ENCODE measurements around the gene DRC3.
A peak's percentile ranks its signal among the peaks of the same experiment; 100 is the strongest.

The DRC3 gene

GRCh38 chr17:17972126-17972951 lies at the start of gene DRC3, which contains the start of gene TOM1L2:
TSS of gene DRC3 (plus strand) at chr17:17972862. CDS start at chr17:17977599, 4,737 bp downstream.
TSS of gene TOM1L2 (minus strand) at chr17:17972400. CDS start at chr17:17972313, 87 bp downstream.
- H4K20me1 ChIP-seq (ENCODE audit: insufficient read depth, low read length, poor library complexity, severe bottlenecking), result peaks cover 6% of the 10 kb centered on the region
- H3K4me3 ChIP-seq (ENCODE audit: low read length, poor library complexity, severe bottlenecking), result peak within 1 kb of the TSS; percentile 75
- peak within 1 kb of the TSS; percentile 74 for H3K9ac ChIP-seq (ENCODE audit: low read depth, low read length, poor library complexity, severe bottlenecking)
- no peaks in the 10 kb centered on the region for H3F3A ChIP-seq (ENCODE audit: low read depth)
- no peaks in the 10 kb centered on the region for H3K9me2 ChIP-seq (replicated peaks; ENCODE audit: low read depth, low read length)
- peaks cover 19% of the 10 kb centered on the region for H3K4me1 ChIP-seq (ENCODE audit: insufficient read depth, low read length, poor library complexity, severe bottlenecking)
- TF ChIP-seq EZH2phosphoT487 (IDR thresholded peaks at IDR 0.05; ENCODE audit: borderline replicate concordance), result no peak
- TF ChIP-seq, protein P1, sequence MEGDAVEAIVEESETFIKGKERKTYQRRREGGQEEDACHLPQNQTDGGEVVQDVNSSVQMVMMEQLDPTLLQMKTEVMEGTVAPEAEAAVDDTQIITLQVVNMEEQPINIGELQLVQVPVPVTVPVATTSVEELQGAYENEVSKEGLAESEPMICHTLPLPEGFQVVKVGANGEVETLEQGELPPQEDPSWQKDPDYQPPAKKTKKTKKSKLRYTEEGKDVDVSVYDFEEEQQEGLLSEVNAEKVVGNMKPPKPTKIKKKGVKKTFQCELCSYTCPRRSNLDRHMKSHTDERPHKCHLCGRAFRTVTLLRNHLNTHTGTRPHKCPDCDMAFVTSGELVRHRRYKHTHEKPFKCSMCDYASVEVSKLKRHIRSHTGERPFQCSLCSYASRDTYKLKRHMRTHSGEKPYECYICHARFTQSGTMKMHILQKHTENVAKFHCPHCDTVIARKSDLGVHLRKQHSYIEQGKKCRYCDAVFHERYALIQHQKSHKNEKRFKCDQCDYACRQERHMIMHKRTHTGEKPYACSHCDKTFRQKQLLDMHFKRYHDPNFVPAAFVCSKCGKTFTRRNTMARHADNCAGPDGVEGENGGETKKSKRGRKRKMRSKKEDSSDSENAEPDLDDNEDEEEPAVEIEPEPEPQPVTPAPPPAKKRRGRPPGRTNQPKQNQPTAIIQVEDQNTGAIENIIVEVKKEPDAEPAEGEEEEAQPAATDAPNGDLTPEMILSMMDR (conservative IDR thresholded peaks at IDR 0.05; ENCODE audit: low read length), result no peak
- H3K4me2 ChIP-seq (ENCODE audit: low read depth, low read length, poor library complexity, severe bottlenecking), result peak within 1 kb of the TSS; percentile 98
- no peaks in the 10 kb centered on the region for H3K9me3 ChIP-seq (ENCODE audit: insufficient read depth, low read depth, low read length)
- peak within 1 kb of the TSS; percentile 80 for H2AFZ ChIP-seq (ENCODE audit: low read length)
- H3K79me2 ChIP-seq (ENCODE audit: insufficient read depth, low read length), result peaks cover 17% of the 10 kb centered on the region; the same call in 1 of the 2 replicates
- H3K36me3 ChIP-seq (ENCODE audit: insufficient read depth, low read length), result no peaks in the 10 kb centered on the region
- no peaks in the 10 kb centered on the region for H3K27me3 ChIP-seq (ENCODE audit: insufficient read depth, low read length, poor library complexity, severe bottlenecking)

- Histone ChIP-seq H3F3A (ENCODE audit: low read depth) (no peaks in the 10 kb centered on the region), H3K9me3 (ENCODE audit: insufficient read depth, low read depth, low read length) (no peaks in the 10 kb centered on the region), H2AFZ (ENCODE audit: low read length) (no peak overlapping the region), H4K20me1 (ENCODE audit: insufficient read depth, low read length, poor library complexity, severe bottlenecking) (no peaks in the 10 kb centered on the region), H3K4me3 (ENCODE audit: low read length, poor library complexity, severe bottlenecking) (no peak overlapping the region), H3K4me1 (ENCODE audit: insufficient read depth, low read length, poor library complexity, severe bottlenecking) (peaks cover 11% of the 10 kb centered on the region), H3K79me2 (ENCODE audit: insufficient read depth, low read length) (no peaks in the 10 kb centered on the region), H3K36me3 (ENCODE audit: insufficient read depth, low read length) (no peaks in the 10 kb centered on the region), H3K9me2 (replicated peaks; ENCODE audit: low read depth, low read length) (no peaks in the 10 kb centered on the region), H3K9ac (ENCODE audit: low read depth, low read length, poor library complexity, severe bottlenecking) (no peak overlapping the region), H3K4me2 (ENCODE audit: low read depth, low read length, poor library complexity, severe bottlenecking) (no peak overlapping the region), H3K27me3 (ENCODE audit: insufficient read depth, low read length, poor library complexity, severe bottlenecking) (no peaks in the 10 kb centered on the region)
- TF ChIP-seq, protein P1 (conservative IDR thresholded peaks at IDR 0.05; ENCODE audit: low read length), result no peak
- no peak for TF ChIP-seq EZH2phosphoT487 (IDR thresholded peaks at IDR 0.05; ENCODE audit: borderline replicate concordance)
Observed at GRCh38 chr17:17924131-17924856, 48.4 kb upstream of the DRC3 start.

DNA sequence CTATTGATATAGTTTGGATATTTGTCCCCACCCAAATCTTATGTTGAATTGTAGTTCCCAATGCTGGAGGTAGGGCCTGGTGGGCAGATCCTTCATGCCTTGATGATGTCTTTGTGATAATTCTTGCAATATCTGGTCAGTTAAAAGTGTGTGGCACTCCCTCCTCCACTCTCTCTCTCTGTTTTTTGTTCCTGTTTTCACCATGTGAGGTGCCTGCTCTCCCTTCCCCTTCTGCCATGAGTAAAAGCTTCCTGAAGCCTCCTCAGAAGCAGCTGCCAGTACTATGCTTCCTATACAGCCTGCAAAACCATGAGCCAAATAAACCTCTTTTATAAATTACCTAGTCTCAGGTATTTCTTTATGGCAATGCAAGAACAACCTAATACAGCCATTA lies 47.8 kb upstream of the DRC3 start:
- Histone ChIP-seq H3K4me2 (ENCODE audit: low read depth, low read length, poor library complexity, severe bottlenecking) (no peak overlapping the region), H3K9me2 (replicated peaks; ENCODE audit: low read depth, low read length) (no peaks in the 10 kb centered on the region), H3K4me1 (ENCODE audit: insufficient read depth, low read length, poor library complexity, severe bottlenecking) (peaks cover 5% of the 10 kb centered on the region), H2AFZ (ENCODE audit: low read length) (no peak overlapping the region), H3K9ac (ENCODE audit: low read depth, low read length, poor library complexity, severe bottlenecking) (no peak overlapping the region), H3K36me3 (ENCODE audit: insufficient read depth, low read length) (no peaks in the 10 kb centered on the region), H3F3A (ENCODE audit: low read depth) (no peaks in the 10 kb centered on the region), H3K4me3 (ENCODE audit: low read length, poor library complexity, severe bottlenecking) (no peak overlapping the region), H3K79me2 (ENCODE audit: insufficient read depth, low read length) (no peaks in the 10 kb centered on the region), H3K9me3 (ENCODE audit: insufficient read depth, low read depth, low read length) (no peaks in the 10 kb centered on the region), H3K27me3 (ENCODE audit: insufficient read depth, low read length, poor library complexity, severe bottlenecking) (no peaks in the 10 kb centered on the region), H4K20me1 (ENCODE audit: insufficient read depth, low read length, poor library complexity, severe bottlenecking) (no peaks in the 10 kb centered on the region)
- no peak for TF ChIP-seq EZH2phosphoT487 (IDR thresholded peaks at IDR 0.05; ENCODE audit: borderline replicate concordance)
- TF ChIP-seq, protein P1 (conservative IDR thresholded peaks at IDR 0.05; ENCODE audit: low read length), result no peak

Data from Loucy (cell line).